ENCODE results near the gene APPL2. TPM values are rescaled to one million over a fixed set of nuclear protein-coding genes. Genes with fewer than 3 reads are reported as not detected.

APPL2 gene
- total RNA-seq, 3 donors from 2014 or later = 110 to 226 (median 138) TPM

DNA sequence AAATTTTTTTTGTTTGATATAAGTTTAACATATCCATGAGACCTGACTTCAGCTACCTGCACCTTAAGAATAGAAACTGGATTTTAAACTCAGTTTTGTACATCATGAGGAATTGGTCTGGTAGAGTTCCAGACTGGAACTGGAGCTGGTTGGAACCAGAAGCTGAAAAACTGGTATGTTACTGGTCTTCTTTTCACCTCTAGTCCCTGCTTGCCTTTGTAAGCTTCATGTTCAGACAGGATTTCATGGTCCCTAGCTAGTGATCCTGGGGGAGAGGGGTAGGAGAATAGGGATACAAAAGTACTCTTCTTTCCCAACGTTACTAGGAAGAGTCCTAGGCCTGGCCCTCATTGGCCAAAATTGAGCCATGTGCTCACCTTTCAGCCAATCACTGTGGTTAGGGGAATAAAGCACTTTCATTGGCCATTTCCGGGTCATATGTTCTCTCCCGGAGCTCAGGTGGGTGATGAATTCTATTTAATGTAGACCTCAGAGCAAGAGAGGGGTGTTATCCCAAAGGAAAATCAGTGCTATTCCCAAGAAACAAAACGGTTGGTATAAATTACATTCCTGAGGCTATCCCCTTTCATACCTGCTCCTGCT is 36.9 kb upstream of the APPL2 start:
- no peaks in the 10 kb centered on the region for H3K4me1 ChIP-seq (ENCODE audit: low read depth)
- ATAC-seq (no peak), DNase-seq (no peak)

DNA sequence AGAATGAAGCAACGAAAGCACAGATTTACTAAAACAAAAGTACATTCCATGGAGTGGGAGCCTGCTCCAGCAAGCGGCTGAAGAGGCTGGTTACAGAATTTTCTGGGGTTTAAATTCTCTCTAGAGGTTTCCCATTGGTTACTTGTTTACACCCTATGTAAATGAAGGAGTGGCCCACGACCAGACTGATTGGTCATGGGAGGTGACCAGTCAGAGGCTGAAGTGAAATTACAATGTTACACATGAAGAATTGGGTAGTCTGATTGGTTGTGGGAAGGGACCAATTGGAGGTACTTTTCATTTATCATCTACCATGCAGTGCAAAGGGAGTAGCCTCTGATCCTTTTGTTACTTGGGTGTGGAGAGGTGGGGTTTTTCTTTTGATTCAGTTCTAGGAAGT is 36.2 kb upstream of the APPL2 start:
- Histone ChIP-seq H3K4me3 (no peak overlapping the region), H3K36me3 (ENCODE audit: low read depth) (no peaks in the 10 kb centered on the region), H3K9me3 (no peaks in the 10 kb centered on the region), H3K4me1 (ENCODE audit: low read depth) (no peaks in the 10 kb centered on the region)
- TF ChIP-seq, protein P1, sequence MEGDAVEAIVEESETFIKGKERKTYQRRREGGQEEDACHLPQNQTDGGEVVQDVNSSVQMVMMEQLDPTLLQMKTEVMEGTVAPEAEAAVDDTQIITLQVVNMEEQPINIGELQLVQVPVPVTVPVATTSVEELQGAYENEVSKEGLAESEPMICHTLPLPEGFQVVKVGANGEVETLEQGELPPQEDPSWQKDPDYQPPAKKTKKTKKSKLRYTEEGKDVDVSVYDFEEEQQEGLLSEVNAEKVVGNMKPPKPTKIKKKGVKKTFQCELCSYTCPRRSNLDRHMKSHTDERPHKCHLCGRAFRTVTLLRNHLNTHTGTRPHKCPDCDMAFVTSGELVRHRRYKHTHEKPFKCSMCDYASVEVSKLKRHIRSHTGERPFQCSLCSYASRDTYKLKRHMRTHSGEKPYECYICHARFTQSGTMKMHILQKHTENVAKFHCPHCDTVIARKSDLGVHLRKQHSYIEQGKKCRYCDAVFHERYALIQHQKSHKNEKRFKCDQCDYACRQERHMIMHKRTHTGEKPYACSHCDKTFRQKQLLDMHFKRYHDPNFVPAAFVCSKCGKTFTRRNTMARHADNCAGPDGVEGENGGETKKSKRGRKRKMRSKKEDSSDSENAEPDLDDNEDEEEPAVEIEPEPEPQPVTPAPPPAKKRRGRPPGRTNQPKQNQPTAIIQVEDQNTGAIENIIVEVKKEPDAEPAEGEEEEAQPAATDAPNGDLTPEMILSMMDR (IDR thresholded peaks at IDR 0.05) = no peak
- DNase-seq = no peak
- ATAC-seq = no peak
- intact Hi-C loops (cut with DNase I, micrococcal nuclease) = loop anchor here in 1 of 2 donors (10.0 kb wide), 1 partner anchor 103 kb away; no protein-coding TSS in a partner anchor

More for the DNA sequence above, 36.9 kb upstream of the APPL2 start:
- intact Hi-C loops (cut with DNase I, micrococcal nuclease) = loop anchor here in 1 of 2 donors (10.0 kb wide), 1 partner anchor 102 kb away; no protein-coding TSS in a partner anchor
- H3K9me3 ChIP-seq = no peaks in the 10 kb centered on the region
- H3K4me3 ChIP-seq = no peak overlapping the region
- TF ChIP-seq, protein P1 (IDR thresholded peaks at IDR 0.05) = no peak
- no peaks in the 10 kb centered on the region for H3K36me3 ChIP-seq (ENCODE audit: low read depth)

- Histone ChIP-seq H3K9me3 (no peaks in the 10 kb centered on the region), H3K36me3 (ENCODE audit: low read depth) (no peaks in the 10 kb centered on the region), H3K4me3 (no peak overlapping the region), H3K4me1 (ENCODE audit: low read depth) (no peaks in the 10 kb centered on the region)
- no peak for DNase-seq
- TF ChIP-seq, protein P1 (IDR thresholded peaks at IDR 0.05) = no peak
- ATAC-seq = no peak
- intact Hi-C loops (cut with DNase I, micrococcal nuclease) = loop anchor here in 1 of 2 donors (10.0 kb wide), 1 partner anchor 103 kb away; no protein-coding TSS in a partner anchor
Observed at GRCh38 chr12:105271364-105271763, 35.4 kb upstream of the APPL2 start.

DNA sequence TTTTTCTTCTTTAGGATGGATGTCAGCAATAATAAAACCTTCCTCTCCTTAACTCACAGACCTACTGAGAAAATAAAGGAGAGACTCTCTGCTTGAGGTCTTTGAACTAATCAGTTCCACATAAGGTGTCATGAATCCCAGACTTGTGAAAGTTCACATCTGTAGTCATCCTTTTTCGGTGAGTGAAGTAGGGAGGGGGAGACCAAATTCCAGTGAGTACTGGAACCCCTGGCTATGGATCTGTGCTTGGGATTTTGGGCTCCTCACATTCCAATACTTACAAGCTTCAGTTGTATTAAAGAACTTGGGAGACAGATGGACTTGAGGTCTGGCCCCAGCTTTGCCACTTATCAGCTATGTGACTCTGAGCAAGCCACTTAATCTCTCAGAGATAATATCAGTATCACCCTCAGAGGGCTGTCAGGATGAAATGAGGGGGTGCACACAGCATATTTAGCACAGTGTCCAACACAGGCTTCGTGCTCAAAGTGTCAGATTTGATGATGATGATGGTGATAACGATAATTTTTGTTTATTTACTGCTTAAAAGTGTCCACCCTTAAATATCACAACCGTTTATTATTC is 34.8 kb upstream of the APPL2 start:
- H3K4me3 ChIP-seq = no peak overlapping the region
- TF ChIP-seq, protein P1 (IDR thresholded peaks at IDR 0.05) = no peak
- H3K9me3 ChIP-seq = no peaks in the 10 kb centered on the region
- intact Hi-C loops (cut with DNase I, micrococcal nuclease) = loop anchor here in 1 of 2 donors (10.0 kb wide), 1 partner anchor 104 kb away; no protein-coding TSS in a partner anchor
- ATAC-seq (no peak), DNase-seq (no peak)
- H3K36me3 ChIP-seq (ENCODE audit: low read depth) = no peaks in the 10 kb centered on the region
- no peaks in the 10 kb centered on the region for H3K4me1 ChIP-seq (ENCODE audit: low read depth)

DNA sequence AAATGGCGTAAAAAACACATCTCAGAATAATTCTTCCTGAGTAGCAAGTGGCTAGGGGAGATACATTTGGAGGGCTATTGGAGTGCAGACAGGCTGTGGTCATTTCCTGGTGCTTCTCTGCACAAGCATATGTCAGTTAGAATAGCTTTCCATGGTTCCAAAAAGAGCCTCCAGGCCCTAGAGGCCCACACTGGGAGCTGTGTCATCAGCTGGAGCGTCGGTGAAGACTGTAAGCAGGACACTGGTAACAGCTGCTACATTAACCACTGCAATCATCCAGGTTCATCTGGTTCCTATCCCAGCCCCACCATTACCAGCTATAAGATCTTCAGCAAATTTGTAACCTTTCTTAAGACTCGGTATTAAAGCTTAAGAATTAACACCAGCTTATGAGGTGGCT is 31.7 kb upstream of the APPL2 start:
- Histone ChIP-seq H3K4me3 (no peak overlapping the region), H3K36me3 (ENCODE audit: low read depth) (no peaks in the 10 kb centered on the region), H3K4me1 (ENCODE audit: low read depth) (no peaks in the 10 kb centered on the region), H3K9me3 (no peaks in the 10 kb centered on the region)
- ATAC-seq (no peak), DNase-seq (no peak)
- intact Hi-C loops (cut with DNase I, micrococcal nuclease) = no loop called here
- TF ChIP-seq, protein P1 (IDR thresholded peaks at IDR 0.05) = no peak

Measured in mucosa of descending colon (tissue), 3 donors.